RWPE2 (cell line): Measurements from ENCODE around the gene IL27RA.
A peak's percentile ranks its signal among the peaks of the same experiment; 100 is the strongest.

Experiments used
- ATAC-seq: fragments of 200-7000 bp; cut with Tn5 transposase; 3 replicates; pipeline ENCODE4 v1.9.1; 2021; ENCODE audit warnings: low read depth
- DNase-seq: peaks from one replicate; pipeline ENCODE4 v3.0.0-alpha.2; 2020; ENCODE audit warnings: low spot score
- H3K27ac ChIP-seq: fragments of 450-650 bp; 2 replicates; pipeline ENCODE4 v1.5.1; 2017; ENCODE audit warnings: mild to moderate bottlenecking; ENCODE audit not compliant: poor library complexity, severe bottlenecking
- H3K27me3 ChIP-seq: fragments of 250-450 bp; sonication (Bioruptor Pico); 2 replicates; pipeline ENCODE4 v1.5.1; 2021; ENCODE audit warnings: mild to moderate bottlenecking, moderate library complexity; ENCODE audit not compliant: insufficient read depth, poor library complexity, severe bottlenecking
- H3K36me3 ChIP-seq: fragments of 250-450 bp; sonication (Bioruptor Pico); 2 replicates; pipeline ENCODE4 v1.5.1; 2020; ENCODE audit warnings: low read depth, mild to moderate bottlenecking, moderate library complexity
- H3K4me1 ChIP-seq: fragments of 250-450 bp; sonication (Bioruptor Pico); 2 replicates; pipeline ENCODE4 v1.5.1; 2021; ENCODE audit warnings: mild to moderate bottlenecking, moderate library complexity; ENCODE audit not compliant: insufficient read depth, poor library complexity, severe bottlenecking
- H3K4me3 ChIP-seq: fragments of 250-450 bp; sonication (Bioruptor Pico); 2 replicates; pipeline ENCODE4 v1.5.1; 2021; ENCODE audit warnings: mild to moderate bottlenecking, moderate library complexity; ENCODE audit not compliant: severe bottlenecking
- H3K9me3 ChIP-seq: fragments of 250-450 bp; sonication (Bioruptor Pico); 2 replicates; pipeline ENCODE4 v1.5.1; 2021; ENCODE audit warnings: mild to moderate bottlenecking, moderate library complexity; ENCODE audit not compliant: severe bottlenecking
- TF ChIP-seq, protein P1 (sequence below): fragments of 450-650 bp; IDR thresholded peaks from one replicate; pipeline ENCODE4 v1.5.1; 2017; ENCODE audit warnings: mild to moderate bottlenecking, moderate library complexity; ENCODE audit not compliant: poor library complexity, severe bottlenecking

Gene IL27RA

DNA sequence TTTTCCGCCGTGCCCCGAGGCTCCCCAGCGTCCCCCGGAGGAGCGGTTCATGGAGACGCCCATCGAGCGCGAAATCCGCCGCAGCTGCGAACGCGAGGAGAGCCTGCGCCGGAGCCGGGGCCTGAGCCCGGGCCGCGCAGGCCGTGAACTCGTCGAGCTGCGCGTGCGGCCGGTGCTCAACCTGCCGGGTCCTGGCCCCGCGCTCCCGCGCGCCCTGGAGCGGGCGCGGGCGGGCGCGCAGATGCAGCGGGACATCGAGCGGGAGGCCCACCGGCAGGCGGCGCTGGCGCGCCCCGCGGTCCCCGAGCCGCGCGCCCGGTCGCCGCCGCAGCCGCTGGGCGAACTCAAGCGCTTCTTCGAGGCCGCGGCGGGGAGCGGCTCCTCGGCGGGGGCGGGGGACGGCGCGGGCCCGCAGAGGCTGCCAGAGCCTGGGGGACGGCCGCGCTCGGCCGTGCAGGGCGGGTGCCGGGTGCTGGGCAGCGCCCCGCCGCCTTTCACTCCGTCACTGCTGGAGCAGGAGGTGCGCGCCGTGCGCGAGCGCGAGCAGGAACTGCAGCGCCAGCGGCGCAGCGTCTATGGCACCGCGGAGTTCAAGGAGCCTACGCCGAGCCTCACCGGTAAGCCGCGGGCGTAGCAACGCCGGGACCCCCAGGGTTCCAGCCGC is 41.8 kb downstream of the IL27RA start:
- H3K9me3 ChIP-seq: no peaks in the 10 kb centered on the region
- H3K36me3 ChIP-seq: no peaks in the 10 kb centered on the region
- H3K27ac ChIP-seq: peak overlapping the region; percentile 32
- peak; percentile 71 for ATAC-seq
- TF ChIP-seq, protein P1, sequence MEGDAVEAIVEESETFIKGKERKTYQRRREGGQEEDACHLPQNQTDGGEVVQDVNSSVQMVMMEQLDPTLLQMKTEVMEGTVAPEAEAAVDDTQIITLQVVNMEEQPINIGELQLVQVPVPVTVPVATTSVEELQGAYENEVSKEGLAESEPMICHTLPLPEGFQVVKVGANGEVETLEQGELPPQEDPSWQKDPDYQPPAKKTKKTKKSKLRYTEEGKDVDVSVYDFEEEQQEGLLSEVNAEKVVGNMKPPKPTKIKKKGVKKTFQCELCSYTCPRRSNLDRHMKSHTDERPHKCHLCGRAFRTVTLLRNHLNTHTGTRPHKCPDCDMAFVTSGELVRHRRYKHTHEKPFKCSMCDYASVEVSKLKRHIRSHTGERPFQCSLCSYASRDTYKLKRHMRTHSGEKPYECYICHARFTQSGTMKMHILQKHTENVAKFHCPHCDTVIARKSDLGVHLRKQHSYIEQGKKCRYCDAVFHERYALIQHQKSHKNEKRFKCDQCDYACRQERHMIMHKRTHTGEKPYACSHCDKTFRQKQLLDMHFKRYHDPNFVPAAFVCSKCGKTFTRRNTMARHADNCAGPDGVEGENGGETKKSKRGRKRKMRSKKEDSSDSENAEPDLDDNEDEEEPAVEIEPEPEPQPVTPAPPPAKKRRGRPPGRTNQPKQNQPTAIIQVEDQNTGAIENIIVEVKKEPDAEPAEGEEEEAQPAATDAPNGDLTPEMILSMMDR: peak; percentile 98
- H3K27me3 ChIP-seq: peaks cover 8% of the 10 kb centered on the region
- peak overlapping the region; percentile 62 for H3K4me3 ChIP-seq
- DNase-seq: no peak
- H3K4me1 ChIP-seq: no peaks in the 10 kb centered on the region

DNA sequence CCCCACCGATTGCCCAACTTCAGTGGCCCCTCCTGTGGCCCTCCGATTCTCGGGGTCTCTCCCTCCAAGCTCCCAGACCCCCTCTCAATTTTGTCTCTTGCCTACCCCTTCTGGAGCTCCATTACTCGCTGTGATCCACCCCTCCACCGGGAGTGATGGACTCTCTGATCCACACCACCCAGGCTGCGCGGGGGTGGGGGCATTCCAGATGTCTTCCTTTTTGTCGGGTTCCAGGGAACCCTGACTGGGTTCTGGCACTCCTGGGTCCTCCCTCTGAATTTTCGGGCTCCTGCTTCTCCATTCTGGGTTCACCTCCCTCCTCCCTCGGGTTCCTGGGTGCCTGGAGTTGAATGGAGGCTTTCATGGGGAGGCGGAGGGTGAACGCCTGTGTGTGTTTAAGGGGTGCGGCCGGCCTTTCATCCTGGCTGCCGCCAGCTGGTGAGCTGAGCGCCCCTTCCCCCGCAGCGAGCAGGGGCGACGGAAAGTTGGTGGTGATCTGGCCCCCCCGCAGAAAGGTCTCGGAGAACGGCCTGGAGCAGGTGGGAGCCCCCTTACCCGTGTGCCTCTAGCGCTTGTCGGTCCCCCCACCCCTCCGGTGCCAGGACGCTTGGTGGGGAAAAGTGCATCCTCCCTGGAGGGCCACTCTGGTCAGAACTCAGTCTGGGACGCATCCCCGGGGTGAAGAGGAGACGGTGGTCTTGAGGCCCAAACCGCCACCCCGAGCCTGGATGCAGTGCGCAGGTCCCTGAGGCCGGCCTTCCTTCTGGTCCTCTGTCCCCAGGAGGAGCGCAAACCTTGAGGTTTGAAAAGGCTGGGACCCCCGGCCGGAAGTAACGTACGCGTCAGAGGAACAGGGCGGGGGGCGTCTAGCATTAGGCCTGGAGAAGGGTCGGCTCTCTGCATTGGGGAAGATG is 42.6 kb downstream of the IL27RA start:
- Histone ChIP-seq H3K27ac (peak overlapping the region; percentile 32), H3K4me3 (peak overlapping the region; percentile 62), H3K36me3 (no peaks in the 10 kb centered on the region), H3K9me3 (no peaks in the 10 kb centered on the region), H3K4me1 (no peaks in the 10 kb centered on the region), H3K27me3 (peaks cover 8% of the 10 kb centered on the region)
- ATAC-seq (peak; percentile 33; the same call in 2 of the 3 replicates), DNase-seq (no peak)
- TF ChIP-seq, protein P1: no peak

DNA sequence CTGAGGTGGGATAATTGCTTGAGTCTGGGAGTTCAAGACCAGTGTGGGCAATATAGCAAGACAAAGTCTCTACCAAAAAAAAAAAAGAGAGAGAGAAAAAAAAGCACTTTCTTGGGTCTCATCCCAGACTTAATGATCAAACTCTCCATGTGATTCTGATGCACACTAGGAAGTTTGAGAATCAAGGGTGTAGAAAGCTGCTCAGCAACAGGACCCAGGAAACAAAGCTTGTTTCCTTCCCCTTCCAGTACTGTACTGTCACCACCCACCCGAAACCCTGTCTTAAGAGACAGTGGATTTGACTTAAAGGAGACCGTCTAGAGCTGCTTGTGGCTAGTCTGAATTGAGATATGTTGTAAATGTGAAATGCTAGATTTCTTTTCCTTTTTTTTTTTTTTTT is 46.8 kb downstream of the IL27RA start:
- H3K27me3 ChIP-seq: no peaks in the 10 kb centered on the region
- H3K9me3 ChIP-seq: no peaks in the 10 kb centered on the region
- no peaks in the 10 kb centered on the region for H3K4me1 ChIP-seq
- no peak for ATAC-seq
- no peak overlapping the region for H3K4me3 ChIP-seq
- no peaks in the 10 kb centered on the region for H3K36me3 ChIP-seq
- TF ChIP-seq, protein P1: no peak
- no peak overlapping the region for H3K27ac ChIP-seq
- no peak for DNase-seq

DNA sequence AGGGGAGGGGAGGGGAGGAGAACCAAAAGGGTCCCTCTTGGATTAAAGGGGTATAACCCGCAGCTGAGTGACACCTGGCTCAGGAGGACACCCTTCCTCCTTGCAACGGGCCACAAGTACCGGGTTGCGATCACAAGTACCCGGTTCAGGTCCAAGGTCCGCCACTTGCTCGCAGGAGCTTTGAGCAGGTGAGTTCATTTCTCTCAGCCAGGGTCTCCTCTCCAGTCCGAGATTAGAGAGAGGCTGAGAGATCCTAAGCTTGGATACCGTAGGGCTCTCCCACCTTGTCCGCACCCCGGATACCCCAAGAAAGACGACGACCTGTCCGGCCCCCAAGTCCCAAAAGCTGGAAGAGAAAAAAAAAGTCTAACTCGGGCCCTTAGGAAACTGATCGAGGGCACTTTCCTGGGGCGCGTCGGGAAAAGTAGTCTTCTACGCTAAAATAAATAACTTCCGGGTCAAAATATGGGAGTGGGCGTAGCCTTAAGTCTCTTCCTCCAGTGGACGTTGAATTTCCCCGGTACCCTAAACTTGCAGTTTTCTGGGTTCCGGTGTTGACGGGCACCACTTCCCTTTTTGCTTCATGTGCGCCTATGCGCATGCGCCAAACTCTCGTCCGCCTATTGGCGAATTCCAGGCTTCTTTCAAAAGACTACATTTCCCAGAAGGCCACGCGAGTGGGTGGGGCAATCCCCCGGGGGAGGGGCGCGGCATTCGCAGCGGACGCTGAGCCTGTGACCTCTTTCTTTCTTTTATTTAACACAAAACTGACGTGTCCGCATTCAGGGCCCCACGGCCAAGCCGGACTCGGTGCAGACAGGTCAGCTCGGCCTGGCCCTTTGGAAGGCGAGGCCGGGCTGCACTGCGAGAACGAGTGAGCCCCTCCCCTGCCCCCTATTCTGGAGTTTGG is 49.6 kb downstream of the IL27RA start:
- Histone ChIP-seq H3K36me3 (no peaks in the 10 kb centered on the region), H3K4me3 (peak overlapping the region; percentile 62), H3K9me3 (no peaks in the 10 kb centered on the region), H3K4me1 (no peaks in the 10 kb centered on the region), H3K27ac (peak overlapping the region; percentile 35), H3K27me3 (no peaks in the 10 kb centered on the region)
- DNase-seq (peak; percentile 95), ATAC-seq (peak; percentile 92)
- TF ChIP-seq, protein P1: no peak
